HepG2 (cell line): Measurements from ENCODE around the gene NR1I2. TPM values are rescaled to one million over a fixed set of nuclear protein-coding genes. Genes with fewer than 3 reads are reported as not detected.

Experiments used
- ESRRA ChIP-seq: sonication (generic); formaldehyde crosslinking; IDR thresholded peaks from 2 replicates; pipeline ENCODE4 v1.5.1; 2020; ENCODE audit warnings: mild to moderate bottlenecking, low read depth, missing genetic modification reagents
- GFI1 ChIP-seq: sonication (generic); formaldehyde crosslinking; IDR thresholded peaks from 2 replicates; pipeline ENCODE4 v1.5.0; 2020; ENCODE audit warnings: missing genetic modification reagents, mild to moderate bottlenecking, borderline replicate concordance
- HMG20B ChIP-seq: conservative IDR thresholded peaks from 2 replicates; pipeline ENCODE4 v1.6.1; 2016; ENCODE audit warnings: missing genetic modification reagents, missing compliant biosample characterization
- HNRNPH1 ChIP-seq: fragments of 200-400 bp; formaldehyde crosslinking; optimal IDR thresholded peaks from 2 replicates; pipeline ENCODE3; 2017; ENCODE audit warnings: mild to moderate bottlenecking, low read depth, low read length
- KLF16 ChIP-seq, 2 experiments: sonication (generic) in 1 of 2; formaldehyde crosslinking in 1 of 2; IDR thresholded peaks; 2 replicates each; pipeline versions ENCODE4 v1.6.1 to v1.8.0; 2016 to 2023; ENCODE audit warnings: missing genetic modification reagents in 2 of 2, missing compliant biosample characterization in 1 of 2
- MBNL3 ChIP-seq: fragments of 250-450 bp; sonication (Bioruptor Pico); conservative IDR thresholded peaks from 2 replicates; pipeline ENCODE4 v1.8.0; 2022; ENCODE audit warnings: mild to moderate bottlenecking, inconsistent platforms
- MED1 ChIP-seq: sonication (generic); formaldehyde crosslinking; IDR thresholded peaks from 2 replicates; pipeline ENCODE4 v1.4.0; 2020; ENCODE audit warnings: missing genetic modification reagents
- NR2C2 ChIP-seq: sonication (generic); formaldehyde crosslinking; IDR thresholded peaks from 2 replicates; pipeline ENCODE4 v1.4.0; 2020; ENCODE audit warnings: missing genetic modification reagents, mild to moderate bottlenecking, moderate library complexity, borderline replicate concordance
- NR2F2 ChIP-seq: IDR thresholded peaks from 2 replicates; pipeline ENCODE4 v1.6.1; 2012; ENCODE audit warnings: low read depth, inconsistent platforms, borderline replicate concordance
- RBAK ChIP-seq: sonication (generic); formaldehyde crosslinking; IDR thresholded peaks from 2 replicates; pipeline ENCODE4 v1.5.1; 2020; ENCODE audit warnings: mild to moderate bottlenecking, missing genetic modification reagents
- RELA ChIP-seq: sonication (generic); formaldehyde crosslinking; IDR thresholded peaks from 2 replicates; pipeline ENCODE4 v1.4.0; 2020; ENCODE audit warnings: missing genetic modification reagents
- REXO4 ChIP-seq: sonication (generic); formaldehyde crosslinking; IDR thresholded peaks from 2 replicates; pipeline ENCODE4 v1.8.0; 2022; ENCODE audit warnings: missing genetic modification reagents, mild to moderate bottlenecking, borderline replicate concordance
- SOX6 ChIP-seq, 2 experiments: fragments of 450-650 bp in 1 of 2; sonication (generic) in 1 of 2; formaldehyde crosslinking in 1 of 2; IDR thresholded peaks; 2 replicates each; pipeline versions ENCODE4 v1.4.0 to v1.6.1; 2017 to 2020; ENCODE audit warnings: antibody characterized with exemption in 1 of 2, mild to moderate bottlenecking in 1 of 2, missing genetic modification reagents in 1 of 2
- TARDBP ChIP-seq: sonication (generic); formaldehyde crosslinking; IDR thresholded peaks from 2 replicates; pipeline ENCODE4 v1.8.0; 2022; ENCODE audit warnings: mild to moderate bottlenecking, missing genetic modification reagents
- ZMYM4 ChIP-seq: sonication (generic); formaldehyde crosslinking; IDR thresholded peaks from 2 replicates; pipeline ENCODE4 v1.8.1; 2023; ENCODE audit warnings: mild to moderate bottlenecking, missing genetic modification reagents
- ZNF207 ChIP-seq: fragments of 450-650 bp; IDR thresholded peaks from 2 replicates; pipeline ENCODE4 v1.6.1; 2016; ENCODE audit warnings: antibody characterized with exemption, borderline replicate concordance
- ZNF333 ChIP-seq: sonication (generic); formaldehyde crosslinking; IDR thresholded peaks from 2 replicates; pipeline ENCODE4 v1.4.0; 2020; ENCODE audit warnings: mild to moderate bottlenecking, missing genetic modification reagents, borderline replicate concordance
- ZNF335 ChIP-seq: sonication (generic); formaldehyde crosslinking; IDR thresholded peaks from 2 replicates; pipeline ENCODE4 v1.4.0; 2020; ENCODE audit warnings: missing genetic modification reagents
- ZNF501 ChIP-seq: sonication (generic); formaldehyde crosslinking; IDR thresholded peaks from 2 replicates; pipeline ENCODE4 v1.5.1; 2020; ENCODE audit warnings: mild to moderate bottlenecking, moderate library complexity, missing genetic modification reagents
- ZNF530 ChIP-seq: sonication (generic); formaldehyde crosslinking; IDR thresholded peaks from 2 replicates; pipeline ENCODE4 v1.5.0; 2020; ENCODE audit warnings: low read depth, mild to moderate bottlenecking, missing genetic modification reagents
- ZNF563 ChIP-seq: sonication (generic); formaldehyde crosslinking; IDR thresholded peaks from 2 replicates; pipeline ENCODE4 v1.8.0; 2022; ENCODE audit warnings: mild to moderate bottlenecking, moderate library complexity, missing genetic modification reagents
- ZNF724P ChIP-seq: sonication (generic); formaldehyde crosslinking; IDR thresholded peaks from 2 replicates; pipeline ENCODE4 v1.8.0; 2022; ENCODE audit warnings: missing genetic modification reagents, borderline replicate concordance
- ZNF747 ChIP-seq: sonication (generic); formaldehyde crosslinking; IDR thresholded peaks from 2 replicates; pipeline ENCODE4 v1.8.1; 2023; ENCODE audit warnings: missing genetic modification reagents, mild to moderate bottlenecking, borderline replicate concordance
- ZZZ3 ChIP-seq: sonication (generic); formaldehyde crosslinking; IDR thresholded peaks from 2 replicates; pipeline ENCODE4 v1.4.0; 2020; ENCODE audit warnings: missing genetic modification reagents, mild to moderate bottlenecking, borderline replicate concordance
- polyA plus RNA-seq, 8 experiments: library from polyadenylated mRNA; depleted of rRNA in 3 of 8; stranded (reverse) in 7 of 8; unstranded in 1 of 8; fragments of >200 nt; fragmentation: Illumina TruSeq in 4 of 8; extraction: Trizol in 4 of 8; gene quantifications; 2 replicates each; pipeline versions ENCODE4 v1.2.1 to v1.2.3, GENCODE V29; 2011 to 2016; ENCODE audit warnings: low read depth in 4 of 8, missing spikeins in 1 of 8, mixed read lengths in 1 of 8; ENCODE audit not compliant: insufficient read depth in 1 of 8
- total RNA-seq, 5 experiments: library from RNA; depleted of rRNA; stranded (reverse); fragments of >200 nt; fragmentation: Illumina TruSeq; extraction: Trizol; gene quantifications; 2 replicates each; pipeline ENCODE4 v1.2.3, GENCODE V29; 2016; ENCODE audit warnings: low read depth in 1 of 5
- TF ChIP-seq, protein P1 (sequence below): IDR thresholded peaks from 2 replicates; pipeline ENCODE4 v1.6.1; 2012; ENCODE audit warnings: low read depth, low read length, improper control_type of control experiment
- TF ChIP-seq, protein P2 (sequence below): sonication (generic); formaldehyde crosslinking; IDR thresholded peaks from 2 replicates; pipeline ENCODE4 v1.8.1; 2023; ENCODE audit warnings: mild to moderate bottlenecking, missing genetic modification reagents, borderline replicate concordance
- TF ChIP-seq, protein P3 (sequence below): sonication (generic); formaldehyde crosslinking; IDR thresholded peaks from 2 replicates; pipeline ENCODE4 v1.5.0; 2020; ENCODE audit warnings: mild to moderate bottlenecking, low read depth, missing genetic modification reagents, borderline replicate concordance
- TF ChIP-seq, protein P4 (sequence below): sonication (generic); formaldehyde crosslinking; conservative IDR thresholded peaks from 2 replicates; pipeline ENCODE4 v1.4.0; 2020; ENCODE audit warnings: missing genetic modification reagents
- TF ChIP-seq, protein P5 (sequence below): sonication (generic); IDR thresholded peaks from 2 replicates; pipeline ENCODE4 v1.6.1; 2016; ENCODE audit warnings: low read depth, borderline replicate concordance

Gene NR1I2
- total and polyA plus RNA-seq, 2 of the 13 experiments (the other 11 are each of a cell fraction or from before 2014, with no cell fraction given), result 8.8 to 13.4 TPM

DNA sequence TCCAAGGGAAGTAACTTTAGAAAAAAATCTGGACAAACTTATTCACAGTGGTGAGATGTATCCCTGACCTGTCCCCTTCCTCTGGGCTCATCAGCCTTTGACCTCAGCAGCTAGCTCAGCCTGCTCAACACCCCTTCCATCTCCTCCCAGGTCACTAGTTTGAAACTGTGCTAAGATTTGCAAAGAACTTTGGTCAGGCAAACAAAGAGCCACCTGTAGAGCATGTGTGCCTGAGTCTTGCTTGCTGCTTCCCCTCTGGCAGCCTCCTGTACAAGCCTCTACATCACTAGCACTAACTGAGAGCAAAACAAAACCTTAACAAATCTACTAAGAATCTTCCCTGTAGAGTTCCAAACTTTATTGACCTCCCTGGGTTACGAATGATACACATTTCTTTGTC lies 43.9 kb downstream of the NR1I2 start (continued):
- TF ChIP-seq HNRNPH1, result no peak
- no peak for TF ChIP-seq SOX6 (IDR thresholded peaks at IDR 0.05)
- peak; percentile 77 for TF ChIP-seq SOX6 (CRISPR knock-in tag; IDR thresholded peaks at IDR 0.05)
- TF ChIP-seq KLF16 (CRISPR knock-in tag; IDR thresholded peaks at IDR 0.05), result no peak; a peak in 1 of 4 replicates
- TF ChIP-seq, protein P1, sequence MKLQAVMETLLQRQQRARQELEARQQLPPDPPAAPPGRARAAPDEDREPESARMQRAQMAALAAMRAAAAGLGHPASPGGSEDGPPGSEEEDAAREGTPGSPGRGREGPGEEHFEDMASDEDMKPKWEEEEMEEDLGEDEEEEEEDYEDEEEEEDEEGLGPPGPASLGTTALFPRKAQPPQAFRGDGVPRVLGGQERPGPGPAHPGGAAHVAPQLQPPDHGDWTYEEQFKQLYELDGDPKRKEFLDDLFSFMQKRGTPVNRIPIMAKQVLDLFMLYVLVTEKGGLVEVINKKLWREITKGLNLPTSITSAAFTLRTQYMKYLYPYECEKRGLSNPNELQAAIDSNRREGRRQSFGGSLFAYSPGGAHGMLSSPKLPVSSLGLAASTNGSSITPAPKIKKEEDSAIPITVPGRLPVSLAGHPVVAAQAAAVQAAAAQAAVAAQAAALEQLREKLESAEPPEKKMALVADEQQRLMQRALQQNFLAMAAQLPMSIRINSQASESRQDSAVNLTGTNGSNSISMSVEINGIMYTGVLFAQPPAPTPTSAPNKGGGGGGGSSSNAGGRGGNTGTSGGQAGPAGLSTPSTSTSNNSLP, result no peak
- TF ChIP-seq, protein P2, sequence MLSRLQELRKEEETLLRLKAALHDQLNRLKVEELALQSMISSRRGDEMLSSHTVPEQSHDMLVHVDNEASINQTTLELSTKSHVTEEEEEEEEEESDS (CRISPR knock-in tag), result no peak
- 0 out of 2 replicates have a peak, but pooled peaks have one; percentile 48 for TF ChIP-seq RBAK (CRISPR knock-in tag)
- no peak for TF ChIP-seq MBNL3
- TF ChIP-seq ZNF563 (CRISPR knock-in tag), result no peak
- no peak for TF ChIP-seq ZNF530 (CRISPR knock-in tag)
- 0 out of 2 replicates have a peak, but pooled peaks have one; percentile 40 for TF ChIP-seq HMG20B (CRISPR knock-in tag)
- peak; percentile 76 for TF ChIP-seq NR2C2
- TF ChIP-seq, protein P3, sequence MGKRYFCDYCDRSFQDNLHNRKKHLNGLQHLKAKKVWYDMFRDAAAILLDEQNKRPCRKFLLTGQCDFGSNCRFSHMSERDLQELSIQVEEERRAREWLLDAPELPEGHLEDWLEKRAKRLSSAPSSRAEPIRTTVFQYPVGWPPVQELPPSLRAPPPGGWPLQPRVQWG (CRISPR knock-in tag), result no peak
- no peak for TF ChIP-seq ZZZ3 (CRISPR knock-in tag)
- TF ChIP-seq ZNF724P (CRISPR knock-in tag), result no peak
- peak; percentile 87 for TF ChIP-seq ZMYM4
- TF ChIP-seq NR2F2, result peak; percentile 81
- no peak for TF ChIP-seq TARDBP (CRISPR knock-in tag)
- TF ChIP-seq MED1 (CRISPR knock-in tag), result peak; percentile 71
- TF ChIP-seq ESRRA (CRISPR knock-in tag), result peak; percentile 59; the same call in 1 of the 2 replicates
- TF ChIP-seq REXO4 (CRISPR knock-in tag), result no peak
- no peak for TF ChIP-seq ZNF333
- no peak for TF ChIP-seq RELA
- TF ChIP-seq, protein P4, sequence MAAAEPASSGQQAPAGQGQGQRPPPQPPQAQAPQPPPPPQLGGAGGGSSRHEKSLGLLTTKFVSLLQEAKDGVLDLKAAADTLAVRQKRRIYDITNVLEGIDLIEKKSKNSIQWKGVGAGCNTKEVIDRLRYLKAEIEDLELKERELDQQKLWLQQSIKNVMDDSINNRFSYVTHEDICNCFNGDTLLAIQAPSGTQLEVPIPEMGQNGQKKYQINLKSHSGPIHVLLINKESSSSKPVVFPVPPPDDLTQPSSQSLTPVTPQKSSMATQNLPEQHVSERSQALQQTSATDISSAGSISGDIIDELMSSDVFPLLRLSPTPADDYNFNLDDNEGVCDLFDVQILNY (CRISPR knock-in tag), result no peak
- TF ChIP-seq ZNF335, result peak; percentile 73; the same call in 1 of the 2 replicates
- TF ChIP-seq ZNF207, result no peak
- TF ChIP-seq ZNF747, result no peak
- TF ChIP-seq ZNF501 (CRISPR knock-in tag), result no peak
- peak; percentile 93 for TF ChIP-seq GFI1
- TF ChIP-seq, protein P5, sequence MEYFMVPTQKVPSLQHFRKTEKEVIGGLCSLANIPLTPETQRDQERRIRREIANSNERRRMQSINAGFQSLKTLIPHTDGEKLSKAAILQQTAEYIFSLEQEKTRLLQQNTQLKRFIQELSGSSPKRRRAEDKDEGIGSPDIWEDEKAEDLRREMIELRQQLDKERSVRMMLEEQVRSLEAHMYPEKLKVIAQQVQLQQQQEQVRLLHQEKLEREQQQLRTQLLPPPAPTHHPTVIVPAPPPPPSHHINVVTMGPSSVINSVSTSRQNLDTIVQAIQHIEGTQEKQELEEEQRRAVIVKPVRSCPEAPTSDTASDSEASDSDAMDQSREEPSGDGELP, result peak; percentile 76; the same call in 1 of the 2 replicates
